Hepatocyte (in vitro differentiated cells): Measurements from ENCODE around the gene RIC1. TPM values are rescaled to one million over a fixed set of nuclear protein-coding genes. Genes with fewer than 3 reads are reported as not detected.

Experiments
- DNase-seq: peaks from one replicate; pipeline ENCODE4 v3.0.0-alpha.2; 2016; ENCODE audit warnings: low spot score
- H2AFZ ChIP-seq: fragments of 200-600 bp; sonication (generic); 2 replicates; pipeline ENCODE4 v1.6.0; 2016; ENCODE audit warnings: antibody characterized with exemption, mild to moderate bottlenecking
- H3K27ac ChIP-seq: fragments of 200-600 bp; sonication (generic); 2 replicates; pipeline ENCODE4 v1.5.1; 2016; ENCODE audit warnings: mild to moderate bottlenecking
- H3K27me3 ChIP-seq: fragments of 200-600 bp; sonication (generic); 2 replicates; pipeline ENCODE4 v1.6.1; 2016
- H3K36me3 ChIP-seq: fragments of 200-600 bp; sonication (generic); replicated peaks from 2 replicates; pipeline ENCODE4 v1.5.1; 2016; ENCODE audit warnings: low read depth; ENCODE audit not compliant: insufficient read depth
- H3K4me1 ChIP-seq: fragments of 200-600 bp; sonication (generic); 2 replicates; pipeline ENCODE4 v1.5.1; 2016; ENCODE audit warnings: mild to moderate bottlenecking, moderate library complexity; ENCODE audit not compliant: insufficient read depth
- H3K4me2 ChIP-seq: fragments of 200-600 bp; sonication (generic); 2 replicates; pipeline ENCODE4 v1.6.0; 2016
- H3K4me3 ChIP-seq: fragments of 200-600 bp; sonication (generic); 2 replicates; pipeline ENCODE4 v1.5.1; 2016; ENCODE audit warnings: mild to moderate bottlenecking
- H3K79me2 ChIP-seq: fragments of 200-600 bp; sonication (generic); 2 replicates; pipeline ENCODE4 v1.6.0; 2017; ENCODE audit warnings: mild to moderate bottlenecking
- H3K9me2 ChIP-seq: fragments of 200-600 bp; sonication (generic); replicated peaks from 2 replicates; pipeline ENCODE4 v1.6.0; 2017; ENCODE audit warnings: mild to moderate bottlenecking; ENCODE audit not compliant: insufficient read depth
- H3K9me3 ChIP-seq: fragments of 200-600 bp; sonication (generic); 2 replicates; pipeline ENCODE4 v1.5.1; 2016; ENCODE audit warnings: low read depth, mild to moderate bottlenecking
- H4K20me1 ChIP-seq: fragments of 200-600 bp; sonication (generic); 2 replicates; pipeline ENCODE4 v1.6.0; 2016; ENCODE audit warnings: mild to moderate bottlenecking; ENCODE audit not compliant: insufficient read depth, poor library complexity, severe bottlenecking
- CTCF ChIP-seq: fragments of 200-600 bp; sonication (generic); IDR thresholded peaks from 2 replicates; pipeline ENCODE4 v1.5.1; 2016; ENCODE audit warnings: antibody characterized with exemption, mild to moderate bottlenecking; ENCODE audit not compliant: poor library complexity
- EZH2 ChIP-seq: fragments of 200-600 bp; sonication (generic); IDR thresholded peaks from 2 replicates; pipeline ENCODE4 v1.6.1; 2016; ENCODE audit warnings: antibody characterized with exemption, mild to moderate bottlenecking, borderline replicate concordance
- EZH2phosphoT487 ChIP-seq: fragments of 200-600 bp; sonication (generic); IDR thresholded peaks from one replicate; pipeline ENCODE4 v1.6.1; 2018; ENCODE audit warnings: antibody characterized with exemption, mild to moderate bottlenecking, low read depth, moderate library complexity; ENCODE audit not compliant: unreplicated experiment, severe bottlenecking
- WGBS: methylation state at CpG from one replicate; pipeline ENCODE4 v1.1.6; 2016; ENCODE audit warnings: low lambda C conversion rate; ENCODE audit errors: missing lambda C conversion rate; 5-methylcytosine and 5-hydroxymethylcytosine counted together
- polyA plus RNA-seq: library from polyadenylated mRNA; unstranded; fragments of >200 nt; fragmentation: Nextera tagmentation; extraction: Ambion mirVana; gene quantifications from 2 replicates; pipeline ENCODE4 v1.2.1, GENCODE V29; 2016
- total RNA-seq: library from RNA; depleted of rRNA; stranded (reverse); fragments of >200 nt; gene quantifications from 2 replicates; pipeline ENCODE4 v1.2.3, GENCODE V29; 2014

RIC1 gene
- total and polyA plus RNA-seq, 2 experiments from 2014 or later: 11.2 to 34.9 TPM

GRCh38 chr9:5582835-5583195 lies 46.1 kb upstream of the RIC1 start:
- DNase-seq: no peak
- 49% methylated on average over 2 of the region's 2 CpGs for WGBS
- Histone ChIP-seq H3K27ac (no peak overlapping the region), H3K79me2 (no peaks in the 10 kb centered on the region), H3K4me3 (no peak overlapping the region), H3K36me3 (no peaks in the 10 kb centered on the region), H3K9me3 (no peaks in the 10 kb centered on the region), H3K27me3 (no peaks in the 10 kb centered on the region), H3K4me1 (no peaks in the 10 kb centered on the region), H3K9me2 (no peaks in the 10 kb centered on the region), H3K4me2 (no peak overlapping the region), H2AFZ (no peak overlapping the region), H4K20me1 (no peaks in the 10 kb centered on the region)
- TF ChIP-seq CTCF (no peak), EZH2phosphoT487 (no peak), EZH2 (no peak)

GRCh38 chr9:5586391-5586802 lies 42.5 kb upstream of the RIC1 start:
- Histone ChIP-seq H3K36me3 (no peaks in the 10 kb centered on the region), H3K4me3 (no peak overlapping the region), H3K79me2 (no peaks in the 10 kb centered on the region), H4K20me1 (no peaks in the 10 kb centered on the region), H3K27me3 (no peaks in the 10 kb centered on the region), H3K27ac (no peak overlapping the region), H3K9me3 (no peaks in the 10 kb centered on the region), H3K4me2 (no peak overlapping the region), H3K9me2 (no peaks in the 10 kb centered on the region), H2AFZ (no peak overlapping the region), H3K4me1 (no peaks in the 10 kb centered on the region)
- TF ChIP-seq CTCF: no peak
- TF ChIP-seq EZH2: no peak
- TF ChIP-seq EZH2phosphoT487: no peak
- no peak for DNase-seq

- H3K36me3 ChIP-seq: no peaks in the 10 kb centered on the region
- H3K27ac ChIP-seq: no peak overlapping the region
- H3K9me2 ChIP-seq: no peaks in the 10 kb centered on the region
- TF ChIP-seq EZH2phosphoT487 (no peak), EZH2 (no peak), CTCF (no peak)
- peaks cover 3% of the 10 kb centered on the region for H3K27me3 ChIP-seq
- no peak overlapping the region for H2AFZ ChIP-seq
- H3K79me2 ChIP-seq: no peaks in the 10 kb centered on the region
- no peak overlapping the region for H3K4me2 ChIP-seq
- no peaks in the 10 kb centered on the region for H3K4me1 ChIP-seq
- no peak overlapping the region for H3K4me3 ChIP-seq
- no peak for DNase-seq
- H3K9me3 ChIP-seq: no peaks in the 10 kb centered on the region
- WGBS: 70% methylated on average over 1 of the region's 1 CpG
- no peaks in the 10 kb centered on the region for H4K20me1 ChIP-seq
Measured at GRCh38 chr9:5587024-5587423, 41.9 kb upstream of the RIC1 start.

GRCh38 chr9:5592231-5592630 lies 36.7 kb upstream of the RIC1 start:
- no peak overlapping the region for H3K27ac ChIP-seq
- WGBS: 89% methylated on average over 3 of the region's 3 CpGs
- H3K27me3 ChIP-seq: peaks cover 3% of the 10 kb centered on the region
- H3K4me1 ChIP-seq: no peaks in the 10 kb centered on the region
- no peaks in the 10 kb centered on the region for H4K20me1 ChIP-seq
- no peak overlapping the region for H3K4me2 ChIP-seq
- no peaks in the 10 kb centered on the region for H3K36me3 ChIP-seq
- no peaks in the 10 kb centered on the region for H3K9me2 ChIP-seq
- DNase-seq: no peak
- H3K79me2 ChIP-seq: no peaks in the 10 kb centered on the region
- H2AFZ ChIP-seq: no peak overlapping the region
- H3K9me3 ChIP-seq: no peaks in the 10 kb centered on the region
- TF ChIP-seq EZH2 (no peak), EZH2phosphoT487 (no peak), CTCF (no peak)
- no peak overlapping the region for H3K4me3 ChIP-seq
